Lung (tissue), 12 donors: Measurements from ENCODE around the gene MRPL17. TPM values are rescaled to one million over a fixed set of nuclear protein-coding genes. Genes with fewer than 3 reads are reported as not detected.

Experiments
- ATAC-seq: fragments of 200-7000 bp; cut with Tn5 transposase; one replicate; pipeline ENCODE4 v1.9.1; 2020; ENCODE audit warnings: moderate number of reproducible peaks; ENCODE audit not compliant: insufficient read depth, low FRiP score
- DNase-seq, 3 donors: peaks; one replicate each; pipeline ENCODE4 v3.0.0-alpha.2; 2013 to 2017
- H3K27ac ChIP-seq, 2 donors: one replicate each; pipeline ENCODE4 v1.5.1; 2013; ENCODE audit warnings: mild to moderate bottlenecking in 2 of 2, moderate library complexity in 2 of 2, control low read depth in 1 of 2, inconsistent platforms in 1 of 2, low read depth in 1 of 2, low read length in 1 of 2
- H3K27me3 ChIP-seq, 3 donors: one replicate each; pipeline ENCODE4 v1.5.1; 2013; ENCODE audit warnings: low read length in 2 of 3; ENCODE audit not compliant: control insufficient read depth in 3 of 3, insufficient read depth in 3 of 3
- H3K36me3 ChIP-seq, 4 donors: one replicate each; pipeline ENCODE4 v1.5.1; 2013; ENCODE audit warnings: low read length in 4 of 4, mild to moderate bottlenecking in 1 of 4, moderate library complexity in 1 of 4; ENCODE audit not compliant: control insufficient read depth in 4 of 4, insufficient read depth in 4 of 4
- H3K4me1 ChIP-seq, 5 donors: one replicate each; pipeline ENCODE4 v1.5.1; 2013; ENCODE audit warnings: low read length in 5 of 5, mild to moderate bottlenecking in 2 of 5, moderate library complexity in 1 of 5; ENCODE audit not compliant: control insufficient read depth in 5 of 5, insufficient read depth in 5 of 5
- H3K4me3 ChIP-seq: one replicate; pipeline ENCODE4 v1.5.1; 2013; ENCODE audit warnings: mild to moderate bottlenecking, control low read depth, moderate library complexity
- H3K9ac ChIP-seq, 2 donors: one replicate each; pipeline ENCODE4 v1.5.1; 2013; ENCODE audit warnings: low read length in 2 of 2, control low read depth in 1 of 2; ENCODE audit not compliant: insufficient read depth in 1 of 2
- H3K9me3 ChIP-seq, 4 donors: one replicate each; pipeline ENCODE4 v1.5.1; 2013; ENCODE audit warnings: low read length in 3 of 4, mild to moderate bottlenecking in 1 of 4, moderate library complexity in 1 of 4; ENCODE audit not compliant: control insufficient read depth in 4 of 4, insufficient read depth in 3 of 4
- WGBS, 2 donors: extraction: QIAGEN DNeasy Blood & Tissue Kit; methylation state at CpG; one replicate each; pipeline ENCODE4 v1.1.7; 2013; 5-methylcytosine and 5-hydroxymethylcytosine counted together
- polyA plus RNA-seq, 2 donors: library from polyadenylated mRNA; stranded (reverse); fragments of 200-250 nt; gene quantifications; one replicate each; pipeline ENCODE4 v1.2.1, GENCODE V29; 2013
- total RNA-seq, 2 donors: library from RNA; depleted of rRNA in 1 of 2; stranded (reverse); fragments of >200 nt in 1 of 2; gene quantifications; one replicate each; pipeline ENCODE4 v1.2.1, GENCODE V29; 2014 to 2021
- TF ChIP-seq, protein P1 (sequence below): IDR thresholded peaks from 2 replicates; pipeline ENCODE4 v1.5.1; 2012; ENCODE audit warnings: mild to moderate bottlenecking; ENCODE audit errors: control extremely low read depth, extremely low read depth
- donor health status: control.
- donor health status: control.
- donor health status: Bipolar disorder and iron deficiency.
- donor health status: healthy.
- donor health status: DM: yes; HTN: yes; CAD: no.

Gene MRPL17
- total and polyA plus RNA-seq, 4 donors = 28.2 to 81.4 (median 45.9) TPM

DNA sequence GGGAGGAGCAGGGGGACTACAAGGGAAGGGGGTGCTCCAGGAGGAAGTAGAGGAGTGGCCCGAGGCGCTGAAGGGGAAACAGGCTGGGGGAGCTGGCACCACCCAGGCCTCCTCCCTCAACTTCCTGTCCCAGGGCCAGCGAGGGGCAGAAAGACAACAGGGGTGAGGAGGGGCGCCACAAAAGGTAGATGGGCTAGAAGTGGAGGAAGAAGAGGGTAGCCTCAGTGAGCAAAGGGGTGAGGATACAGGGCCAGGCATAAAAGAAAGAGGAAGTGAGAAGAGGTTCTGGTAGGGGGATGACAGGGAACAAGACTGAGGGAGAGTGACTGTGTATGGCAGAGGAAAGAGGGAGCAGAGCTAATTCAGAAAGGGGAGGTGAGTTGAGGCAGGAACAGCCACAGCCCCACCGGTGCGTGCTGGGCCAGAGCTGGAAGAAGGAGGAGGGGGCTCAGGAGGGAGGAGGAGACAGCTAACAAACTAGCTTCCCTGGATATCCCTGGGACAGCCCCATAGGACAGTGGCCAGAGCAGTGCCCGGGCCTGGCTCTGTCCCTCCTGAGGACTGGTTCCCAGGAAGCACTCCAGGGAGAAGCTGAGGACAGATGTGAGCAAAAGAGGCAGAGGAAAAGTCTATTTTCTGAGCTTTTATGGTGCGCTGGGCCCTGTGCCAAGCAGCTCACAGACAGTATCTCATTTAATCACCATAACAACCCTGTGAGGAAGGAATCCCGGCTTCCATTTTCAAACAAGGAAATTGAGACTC lies 36.0 kb downstream of the MRPL17 start:
- no peak overlapping the region for H3K4me3 ChIP-seq
- WGBS, 2 donors = 26 to 33% methylated on average over 9 of the region's 9 CpGs
- peaks cover 9 to 21% (median 12%) of the 10 kb centered on the region in 5 donors for H3K4me1 ChIP-seq
- TF ChIP-seq, protein P1, sequence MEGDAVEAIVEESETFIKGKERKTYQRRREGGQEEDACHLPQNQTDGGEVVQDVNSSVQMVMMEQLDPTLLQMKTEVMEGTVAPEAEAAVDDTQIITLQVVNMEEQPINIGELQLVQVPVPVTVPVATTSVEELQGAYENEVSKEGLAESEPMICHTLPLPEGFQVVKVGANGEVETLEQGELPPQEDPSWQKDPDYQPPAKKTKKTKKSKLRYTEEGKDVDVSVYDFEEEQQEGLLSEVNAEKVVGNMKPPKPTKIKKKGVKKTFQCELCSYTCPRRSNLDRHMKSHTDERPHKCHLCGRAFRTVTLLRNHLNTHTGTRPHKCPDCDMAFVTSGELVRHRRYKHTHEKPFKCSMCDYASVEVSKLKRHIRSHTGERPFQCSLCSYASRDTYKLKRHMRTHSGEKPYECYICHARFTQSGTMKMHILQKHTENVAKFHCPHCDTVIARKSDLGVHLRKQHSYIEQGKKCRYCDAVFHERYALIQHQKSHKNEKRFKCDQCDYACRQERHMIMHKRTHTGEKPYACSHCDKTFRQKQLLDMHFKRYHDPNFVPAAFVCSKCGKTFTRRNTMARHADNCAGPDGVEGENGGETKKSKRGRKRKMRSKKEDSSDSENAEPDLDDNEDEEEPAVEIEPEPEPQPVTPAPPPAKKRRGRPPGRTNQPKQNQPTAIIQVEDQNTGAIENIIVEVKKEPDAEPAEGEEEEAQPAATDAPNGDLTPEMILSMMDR = no peak
- no peak overlapping the region for H3K9ac ChIP-seq
- DNase-seq = peak; percentile 50 to 71 (median 58)
- H3K27ac ChIP-seq = peak overlapping the region; percentile 58 to 85
- peaks cover 0 to 4% (median 1%) of the 10 kb centered on the region in 4 donors for H3K36me3 ChIP-seq
- H3K27me3 ChIP-seq = no peaks in the 10 kb centered on the region
- no peak for ATAC-seq
- H3K9me3 ChIP-seq = no peaks in the 10 kb centered on the region

DNA sequence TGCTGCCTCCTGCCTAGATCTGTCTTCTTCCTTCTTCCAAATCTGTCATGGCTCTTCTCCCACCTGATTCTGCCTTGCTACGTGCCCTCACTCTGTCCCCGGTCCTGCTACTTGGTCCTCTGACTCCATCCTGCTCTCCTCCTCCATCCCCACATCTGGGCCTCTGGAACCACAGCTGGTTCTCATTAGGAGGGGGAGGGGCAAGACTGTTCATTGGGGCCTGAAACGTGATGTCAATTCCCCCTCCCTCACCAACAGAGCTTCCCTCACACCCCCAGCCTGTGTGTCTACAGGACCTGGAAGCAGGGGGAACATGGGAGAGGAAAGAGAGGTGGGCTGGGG lies 36.6 kb downstream of the MRPL17 start:
- Histone ChIP-seq H3K27me3 (no peaks in the 10 kb centered on the region), H3K36me3 (peaks cover 0 to 4% (median 1%) of the 10 kb centered on the region in 4 donors), H3K4me1 (peaks cover 9 to 21% (median 12%) of the 10 kb centered on the region in 5 donors), H3K9me3 (no peaks in the 10 kb centered on the region), H3K4me3 (no peak overlapping the region), H3K9ac (no peak overlapping the region), H3K27ac (peak overlapping the region; percentile 58 to 85)
- ATAC-seq = no peak
- DNase-seq = peak; percentile 63 to 74 (median 71)
- TF ChIP-seq, protein P1 = no peak
- WGBS, 2 donors = 24 to 31% methylated on average over 3 of the region's 3 CpGs

DNA sequence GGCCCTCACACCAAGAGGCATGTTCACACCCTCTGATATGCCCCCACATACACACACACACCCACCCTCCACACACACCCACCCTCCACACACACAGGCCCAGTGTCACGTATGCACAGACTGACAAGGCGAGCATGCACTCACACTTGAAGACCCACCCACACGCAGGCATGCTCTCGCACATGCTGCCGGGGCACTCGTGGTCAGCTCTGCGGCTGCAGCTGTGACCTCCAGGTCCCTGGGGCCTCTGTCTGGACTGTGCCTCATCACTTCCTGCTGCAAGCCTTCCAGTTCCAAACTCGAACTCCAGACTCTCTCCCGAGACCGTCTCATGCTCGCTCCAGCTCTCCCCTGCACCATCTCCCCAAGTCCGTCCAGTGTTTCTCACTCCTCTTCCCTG lies 37.1 kb downstream of the MRPL17 start:
- H3K9me3 ChIP-seq = no peaks in the 10 kb centered on the region
- peaks cover 0 to 4% (median 1%) of the 10 kb centered on the region in 4 donors for H3K36me3 ChIP-seq
- TF ChIP-seq, protein P1 = no peak
- WGBS, 2 donors = 44 to 77% methylated on average over 12 of the region's 12 CpGs
- H3K27me3 ChIP-seq = no peaks in the 10 kb centered on the region
- H3K4me1 ChIP-seq = peaks cover 9 to 21% (median 12%) of the 10 kb centered on the region in 5 donors
- no peak overlapping the region for H3K9ac ChIP-seq
- no peak overlapping the region for H3K4me3 ChIP-seq
- peak overlapping the region; percentile 58 to 85 for H3K27ac ChIP-seq
- DNase-seq (peak in 1 of 3 donors; percentile 15), ATAC-seq (no peak)
